Sigmoid colon (tissue), 7 donors: ENCODE results near the gene SMC3. TPM values are rescaled to one million over a fixed set of nuclear protein-coding genes. Genes with fewer than 3 reads are reported as not detected.
"Not testable (repeated sequence)": the region's sequence is repeated elsewhere in the genome, so short reads cannot be mapped to it uniquely, and the experiment has no call there.

Experiments used
- DNase-seq: peaks from one replicate; pipeline ENCODE4 v3.0.0-alpha.2; 2019
- H3K27ac ChIP-seq, 4 donors: fragments of 200-600 bp; sonication (generic); one replicate each; pipeline ENCODE4 v1.5.1; 2016 to 2019; ENCODE audit warnings: mild to moderate bottlenecking in 1 of 4
- H3K27me3 ChIP-seq, 3 donors: fragments of 200-600 bp; sonication (generic); one replicate each; pipeline ENCODE4 v1.5.1; 2019; ENCODE audit warnings: mild to moderate bottlenecking in 1 of 3
- H3K36me3 ChIP-seq, 4 donors: fragments of 200-600 bp; sonication (generic); one replicate each; pipeline ENCODE4 v1.5.1; 2016 to 2019
- H3K4me1 ChIP-seq, 4 donors: fragments of 200-600 bp; sonication (generic); one replicate each; pipeline ENCODE4 v1.5.1; 2017 to 2019
- H3K4me3 ChIP-seq, 4 donors: fragments of 200-600 bp; sonication (generic); one replicate each; pipeline ENCODE4 v1.5.1; 2017 to 2019; ENCODE audit warnings: mild to moderate bottlenecking in 2 of 4, moderate library complexity in 1 of 4
- H3K9me3 ChIP-seq, 4 donors: fragments of 200-600 bp in 3 of 4; sonication (generic) in 3 of 4; one replicate each; pipeline versions ENCODE4 v1.5.1 to v1.6.1; 2013 to 2019
- EP300 ChIP-seq, 4 donors: sonication (generic); formaldehyde crosslinking; IDR thresholded peaks; one replicate each; pipeline ENCODE4 v1.6.1; 2017; ENCODE audit warnings: antibody characterized with exemption in 4 of 4
- POLR2A ChIP-seq, 2 donors: fragments of 450-650 bp; IDR thresholded peaks; one replicate each; pipeline ENCODE4 v1.6.1; 2016; ENCODE audit warnings: antibody characterized with exemption in 2 of 2, mild to moderate bottlenecking in 2 of 2, moderate library complexity in 2 of 2
- POLR2AphosphoS5 ChIP-seq, 4 donors: sonication (generic); formaldehyde crosslinking; IDR thresholded peaks; one replicate each; pipeline ENCODE4 v1.6.1; 2017; ENCODE audit warnings: antibody characterized with exemption in 4 of 4
- WGBS, 2 donors: extraction: QIAGEN DNeasy Blood & Tissue Kit; methylation state at CpG; one replicate each; pipeline ENCODE4 v1.1.7; 2013; 5-methylcytosine and 5-hydroxymethylcytosine counted together
- intact Hi-C: fragments of 100-400 bp; cut with DNase I; formaldehyde crosslinking; loops from one replicate; pipeline ENCODE4 v1.15.1; 2023
- polyA plus RNA-seq, 3 donors: library from polyadenylated mRNA; stranded (reverse); fragments of 200-250 nt; gene quantifications; one replicate each; pipeline ENCODE4 v1.2.3, GENCODE V29; 2013
- total RNA-seq, 4 donors: library from RNA; depleted of rRNA; stranded (reverse); fragments of >200 nt; gene quantifications; one replicate each; pipeline ENCODE4 v1.1.0, GENCODE V29; 2016
- TF ChIP-seq, protein P1 (sequence below), 4 experiments: fragments of 450-650 bp in 3 of 4; fragments of 200-600 bp in 1 of 4; IDR thresholded peaks; one replicate each; pipeline ENCODE4 v1.5.1; 2016 to 2019; ENCODE audit warnings: antibody characterized with exemption in 4 of 4, mild to moderate bottlenecking in 3 of 4, moderate library complexity in 2 of 4
- donor health status: healthy with polysubstance abuse.
- donor health status: Bipolar disorder and iron deficiency.
- donor health status: healthy.

The SMC3 gene
- total and polyA plus RNA-seq, 7 donors = 12.6 to 43.5 (median 27.2) TPM

DNA sequence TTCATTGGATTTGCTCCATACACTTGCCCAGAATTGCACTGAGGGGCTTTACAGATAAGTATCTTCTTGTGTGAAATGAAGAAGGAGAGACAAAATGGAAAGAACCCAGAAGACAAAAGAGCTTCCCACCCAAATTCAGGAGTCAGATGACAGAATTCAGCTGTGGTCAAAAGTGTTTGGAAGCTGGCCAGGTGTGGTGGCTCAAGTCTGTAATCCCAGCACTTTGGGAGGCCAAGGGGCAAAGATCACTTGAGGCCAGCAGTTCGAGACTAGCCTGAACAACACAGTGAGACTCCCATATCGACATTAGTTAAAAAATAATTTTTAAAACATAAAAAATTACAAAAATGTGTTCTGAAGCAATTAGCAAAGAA is 42.6 kb upstream of the SMC3 start:
- Histone ChIP-seq H3K36me3 (no peaks in the 10 kb centered on the region), H3K9me3 (no peaks in the 10 kb centered on the region), H3K27me3 (no peaks in the 10 kb centered on the region), H3K27ac (no peak overlapping the region), H3K4me3 (no peak overlapping the region), H3K4me1 (peaks cover 0 to under 1% (median 0%) of the 10 kb centered on the region in 4 donors)
- intact Hi-C loops = no loop called here
- WGBS, 2 donors = 70 to 76% methylated on average over 2 of the region's 2 CpGs
- TF ChIP-seq POLR2AphosphoS5 (IDR thresholded peaks at IDR 0.05) (no peak), POLR2A (IDR thresholded peaks at IDR 0.05) (no peak), EP300 (IDR thresholded peaks at IDR 0.05) (no peak)
- TF ChIP-seq, protein P1, sequence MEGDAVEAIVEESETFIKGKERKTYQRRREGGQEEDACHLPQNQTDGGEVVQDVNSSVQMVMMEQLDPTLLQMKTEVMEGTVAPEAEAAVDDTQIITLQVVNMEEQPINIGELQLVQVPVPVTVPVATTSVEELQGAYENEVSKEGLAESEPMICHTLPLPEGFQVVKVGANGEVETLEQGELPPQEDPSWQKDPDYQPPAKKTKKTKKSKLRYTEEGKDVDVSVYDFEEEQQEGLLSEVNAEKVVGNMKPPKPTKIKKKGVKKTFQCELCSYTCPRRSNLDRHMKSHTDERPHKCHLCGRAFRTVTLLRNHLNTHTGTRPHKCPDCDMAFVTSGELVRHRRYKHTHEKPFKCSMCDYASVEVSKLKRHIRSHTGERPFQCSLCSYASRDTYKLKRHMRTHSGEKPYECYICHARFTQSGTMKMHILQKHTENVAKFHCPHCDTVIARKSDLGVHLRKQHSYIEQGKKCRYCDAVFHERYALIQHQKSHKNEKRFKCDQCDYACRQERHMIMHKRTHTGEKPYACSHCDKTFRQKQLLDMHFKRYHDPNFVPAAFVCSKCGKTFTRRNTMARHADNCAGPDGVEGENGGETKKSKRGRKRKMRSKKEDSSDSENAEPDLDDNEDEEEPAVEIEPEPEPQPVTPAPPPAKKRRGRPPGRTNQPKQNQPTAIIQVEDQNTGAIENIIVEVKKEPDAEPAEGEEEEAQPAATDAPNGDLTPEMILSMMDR (IDR thresholded peaks at IDR 0.05) = no peak
- DNase-seq = no peak

DNA sequence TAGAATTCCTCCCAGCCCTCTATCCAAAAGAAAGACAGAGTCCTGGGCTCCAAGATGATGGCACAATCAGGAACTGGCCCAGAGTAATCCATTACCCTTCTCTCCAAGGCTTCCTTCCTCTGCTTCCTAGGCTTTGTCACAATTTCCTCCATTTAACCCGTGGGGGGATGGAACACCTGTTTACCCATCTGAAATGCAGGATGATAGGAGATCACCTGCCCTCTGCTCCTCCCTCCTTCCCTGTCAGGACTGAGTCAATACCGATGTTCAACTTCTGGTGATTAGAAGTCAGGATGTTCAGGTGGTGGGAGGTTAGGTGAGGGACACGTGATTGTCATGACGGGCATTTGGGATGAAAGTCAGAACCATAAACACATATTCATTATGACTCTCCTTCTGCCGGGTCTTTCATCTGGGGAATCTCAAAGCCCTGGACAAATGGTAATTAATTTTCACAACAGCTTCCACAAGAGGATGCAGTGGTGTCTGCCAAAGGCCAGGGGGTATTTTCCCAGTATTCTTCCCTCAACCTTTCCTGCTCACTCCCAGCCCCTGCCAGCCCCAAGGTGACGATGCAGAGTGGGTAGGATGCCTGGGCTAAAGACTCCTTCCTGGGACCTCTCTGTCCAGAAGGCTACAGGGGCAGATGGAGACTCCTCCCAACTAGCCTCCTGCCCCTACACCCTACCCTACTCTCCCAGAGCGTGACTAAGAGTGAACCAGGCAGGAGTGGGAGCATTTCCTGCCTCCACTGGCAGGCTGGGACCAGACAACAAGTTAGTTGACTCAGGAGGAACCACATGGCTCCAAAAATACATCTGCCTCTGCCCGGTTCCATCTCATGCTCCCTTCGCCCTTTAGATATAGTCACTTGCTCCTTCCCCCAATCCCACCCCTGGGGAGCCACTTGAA is 41.9 kb upstream of the SMC3 start:
- DNase-seq = peak; percentile 48
- Histone ChIP-seq H3K4me3 (no peak overlapping the region), H3K27me3 (no peaks in the 10 kb centered on the region), H3K4me1 (peaks cover 0 to 8% (median 8%) of the 10 kb centered on the region in 4 donors), H3K9me3 (no peaks in the 10 kb centered on the region), H3K27ac (no peak overlapping the region), H3K36me3 (no peaks in the 10 kb centered on the region)
- intact Hi-C loops = no loop called here
- 55 to 71% methylated on average over 9 of the region's 9 CpGs for WGBS, 2 donors
- TF ChIP-seq, protein P1 (IDR thresholded peaks at IDR 0.05) = no peak
- TF ChIP-seq POLR2A (IDR thresholded peaks at IDR 0.05) = no peak
- TF ChIP-seq EP300 (IDR thresholded peaks at IDR 0.05) = no peak
- TF ChIP-seq POLR2AphosphoS5 (IDR thresholded peaks at IDR 0.05) = no peak

DNA sequence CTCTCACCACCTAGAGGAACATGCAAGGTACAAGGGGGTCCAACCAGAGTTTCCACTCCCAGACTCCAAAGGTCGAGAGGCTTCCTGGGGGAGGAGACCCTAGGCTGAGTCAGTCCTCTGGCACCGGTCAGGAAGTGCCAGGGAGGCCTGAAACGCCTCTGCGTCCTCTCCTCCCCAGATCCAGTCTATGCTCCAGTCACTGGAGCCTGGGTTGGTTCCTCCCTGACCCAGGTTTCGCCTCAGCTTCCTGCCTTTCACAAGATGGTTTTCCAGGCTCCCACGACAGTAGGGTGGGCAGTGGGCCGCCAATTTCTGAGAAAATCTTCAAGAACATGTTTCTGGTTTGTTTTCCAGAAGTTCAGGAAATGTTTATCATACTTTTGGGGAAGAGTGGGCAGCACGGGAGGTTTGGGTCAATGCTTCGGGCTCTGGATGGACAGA is 39.7 kb upstream of the SMC3 start:
- Histone ChIP-seq H3K27me3 (no peaks in the 10 kb centered on the region), H3K36me3 (no peaks in the 10 kb centered on the region), H3K27ac (no peak overlapping the region), H3K9me3 (no peaks in the 10 kb centered on the region), H3K4me1 (peaks cover 0 to 9% (median 8%) of the 10 kb centered on the region in 4 donors), H3K4me3 (no peak overlapping the region)
- intact Hi-C loops = no loop called here
- no peak for DNase-seq
- WGBS, 2 donors = 85 to 88% methylated on average over 9 of the region's 9 CpGs
- TF ChIP-seq, protein P1 (IDR thresholded peaks at IDR 0.05) = no peak
- TF ChIP-seq EP300 (IDR thresholded peaks at IDR 0.05) = no peak
- TF ChIP-seq POLR2A (IDR thresholded peaks at IDR 0.05) = no peak
- no peak for TF ChIP-seq POLR2AphosphoS5 (IDR thresholded peaks at IDR 0.05)

DNA sequence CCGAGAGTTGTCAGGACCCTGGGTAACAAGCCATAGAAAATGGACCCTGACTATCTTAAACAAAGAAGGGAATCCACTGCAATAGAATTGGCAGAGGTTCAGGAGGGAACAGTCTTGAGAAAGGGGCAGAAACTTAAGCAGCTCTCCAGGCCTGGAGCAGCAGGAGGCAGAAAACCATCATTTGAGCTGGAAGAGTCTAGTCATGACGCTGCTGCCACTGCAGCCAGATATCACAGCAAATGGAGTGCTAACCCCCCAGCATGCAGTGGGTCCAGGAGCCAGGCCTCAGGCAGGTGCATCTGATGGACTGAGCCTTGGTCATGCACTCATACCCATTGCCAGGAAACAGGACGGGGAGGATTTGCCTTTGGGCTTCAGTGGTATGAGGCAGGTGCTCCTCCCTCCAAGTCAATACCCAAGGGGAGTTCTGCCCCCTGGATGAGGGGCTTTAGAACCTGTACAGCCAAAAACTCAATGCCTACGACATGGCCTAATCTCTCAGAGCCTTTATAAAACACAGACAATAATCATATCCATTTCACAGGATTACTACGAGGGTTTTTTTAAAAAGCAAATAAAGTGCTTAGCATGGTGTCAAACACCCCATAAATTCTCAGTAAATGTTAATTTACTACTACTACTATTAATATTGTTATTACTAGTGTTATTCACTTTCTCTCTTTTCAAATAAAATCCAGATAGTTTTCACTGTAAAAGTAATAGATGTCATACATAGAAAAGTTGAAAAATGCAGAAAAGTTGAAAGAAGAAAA is 39.1 kb upstream of the SMC3 start:
- 73 to 81% methylated on average over 5 of the region's 5 CpGs for WGBS, 2 donors
- Histone ChIP-seq H3K27me3 (no peaks in the 10 kb centered on the region), H3K4me3 (no peak overlapping the region), H3K36me3 (no peaks in the 10 kb centered on the region), H3K27ac (no peak overlapping the region), H3K4me1 (peaks cover 0 to 9% (median 8%) of the 10 kb centered on the region in 4 donors), H3K9me3 (no peaks in the 10 kb centered on the region)
- no peak for DNase-seq
- intact Hi-C loops = no loop called here
- TF ChIP-seq POLR2AphosphoS5 (IDR thresholded peaks at IDR 0.05) (no peak), POLR2A (IDR thresholded peaks at IDR 0.05) (no peak), EP300 (IDR thresholded peaks at IDR 0.05) (no peak)
- TF ChIP-seq, protein P1 (IDR thresholded peaks at IDR 0.05) = no peak

DNA sequence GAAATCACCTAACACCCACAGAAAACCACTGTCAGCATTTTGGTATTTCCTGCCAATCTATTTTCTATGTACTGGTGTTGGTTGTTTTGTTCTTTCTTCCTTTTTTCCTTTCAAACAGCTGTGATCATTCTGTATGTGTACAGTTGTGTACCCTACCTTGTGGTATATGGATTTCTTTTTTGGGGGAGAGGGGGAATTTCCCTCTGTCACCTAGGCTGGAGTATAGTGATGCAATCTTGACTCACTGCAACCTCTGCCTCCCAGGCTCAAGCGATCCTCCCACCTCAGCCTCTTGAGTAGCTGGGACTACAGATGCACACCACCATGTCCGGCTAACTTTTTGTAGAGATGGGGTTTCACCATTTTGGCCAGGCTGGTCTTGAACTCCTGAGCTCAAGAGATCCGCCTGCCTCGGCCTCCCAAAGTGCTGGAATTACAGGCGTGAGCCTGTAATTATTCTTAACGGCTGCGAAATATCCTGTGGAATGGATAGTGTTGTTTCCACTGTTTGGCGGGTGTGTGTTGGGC is 38.4 kb upstream of the SMC3 start:
- H3K36me3 ChIP-seq, H3K4me1 ChIP-seq, H3K4me3 ChIP-seq, H3K27me3 ChIP-seq, intact Hi-C loops, H3K27ac ChIP-seq, H3K9me3 ChIP-seq, DNase-seq: not testable (repeated sequence)
- WGBS, 2 donors = 84 to 85% methylated on average over 8 of the region's 8 CpGs
